Stimulated activated CD4-positive, alpha-beta T cell treated with anti-CD3 and anti-CD28 coated beads, Interleukin-1b, Interleukin-23, amount 100 ng/mL, for 48 hours (primary cell): ENCODE results near the gene ZNF408.

ENCODE experiments used
- DNase-seq: peaks from one replicate; pipeline ENCODE4 v3.0.0-alpha.2; 2020

Gene ZNF408

DNA sequence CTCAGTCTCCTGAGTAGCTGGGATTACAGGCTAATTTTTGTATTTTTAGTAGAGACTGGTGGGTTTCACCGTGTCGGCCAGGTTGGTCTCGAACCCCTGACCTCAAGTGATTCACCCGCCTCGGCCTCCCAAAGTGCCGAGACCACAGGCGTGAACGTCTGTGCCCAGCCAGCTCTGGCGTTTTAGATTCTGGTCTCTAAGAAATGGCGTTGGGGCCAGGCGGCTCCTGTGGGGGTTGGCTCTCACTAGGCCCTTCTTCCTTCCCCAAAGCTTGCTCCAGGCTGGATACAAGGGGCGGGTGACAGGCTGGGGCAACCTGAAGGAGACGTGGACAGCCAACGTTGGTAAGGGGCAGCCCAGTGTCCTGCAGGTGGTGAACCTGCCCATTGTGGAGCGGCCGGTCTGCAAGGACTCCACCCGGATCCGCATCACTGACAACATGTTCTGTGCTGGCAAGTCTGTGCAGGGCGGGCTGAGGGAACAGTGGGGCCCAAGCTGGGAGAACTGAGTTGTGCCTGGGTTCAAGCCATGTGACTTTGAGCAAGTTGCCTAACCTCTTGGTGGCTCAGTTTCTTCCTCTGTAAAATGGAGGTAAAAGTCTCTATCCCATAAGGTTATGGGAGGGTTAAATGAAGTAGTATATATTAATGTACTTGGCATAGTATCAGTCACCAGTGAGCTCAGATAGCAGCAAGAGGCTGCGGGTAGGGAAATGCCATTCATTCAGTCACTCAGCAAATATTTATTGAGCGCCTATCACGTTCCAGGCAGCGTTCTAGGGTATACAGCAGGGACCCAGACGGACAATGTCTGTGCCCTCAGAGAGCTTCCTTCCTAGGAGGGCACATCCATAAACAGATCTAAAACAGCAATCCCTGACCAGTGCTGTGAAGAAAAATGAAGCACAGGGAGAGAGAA, 28.5 kb downstream of the ZNF408 start:
- DNase-seq: no peak

DNA sequence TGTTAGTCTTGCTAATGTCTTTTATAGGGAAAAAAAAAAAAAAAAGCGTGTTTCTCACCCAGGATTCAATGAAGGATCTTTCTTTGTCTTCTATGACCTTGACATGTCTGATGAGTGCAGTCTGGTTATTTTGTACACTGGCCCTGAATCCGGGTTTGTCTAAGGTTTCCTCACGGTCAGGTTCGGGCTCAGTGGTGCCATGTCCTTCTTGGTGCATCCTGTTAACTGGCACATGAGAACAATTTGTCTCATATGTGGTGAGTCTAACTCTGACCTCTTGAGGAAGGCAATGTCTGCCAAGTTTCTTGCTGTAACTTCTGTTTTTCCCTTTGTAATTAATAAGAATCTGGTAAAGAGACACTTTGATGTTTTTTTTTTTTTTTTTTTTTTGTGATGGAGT, 30.7 kb downstream of the ZNF408 start:
- no peak for DNase-seq

DNA sequence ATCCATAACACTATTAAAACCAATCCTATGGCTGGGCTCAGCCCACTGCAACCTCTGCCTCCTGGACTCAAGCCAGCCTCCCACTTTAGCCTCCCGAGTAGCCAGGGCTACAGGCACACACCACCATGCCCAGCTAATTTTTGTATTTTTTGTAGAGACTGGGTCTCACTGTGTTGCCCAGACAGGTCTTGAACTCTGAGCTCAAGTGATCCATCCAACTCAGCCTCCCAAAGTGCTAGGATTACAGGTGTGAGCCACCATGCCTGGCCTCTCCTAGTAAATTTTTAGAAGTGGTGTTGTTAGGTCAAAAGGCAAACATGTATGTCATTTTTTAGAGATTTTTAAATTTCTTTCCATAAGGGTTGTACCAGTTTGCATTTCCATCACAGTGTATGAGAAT, 32.4 kb downstream of the ZNF408 start:
- no peak for DNase-seq

DNA sequence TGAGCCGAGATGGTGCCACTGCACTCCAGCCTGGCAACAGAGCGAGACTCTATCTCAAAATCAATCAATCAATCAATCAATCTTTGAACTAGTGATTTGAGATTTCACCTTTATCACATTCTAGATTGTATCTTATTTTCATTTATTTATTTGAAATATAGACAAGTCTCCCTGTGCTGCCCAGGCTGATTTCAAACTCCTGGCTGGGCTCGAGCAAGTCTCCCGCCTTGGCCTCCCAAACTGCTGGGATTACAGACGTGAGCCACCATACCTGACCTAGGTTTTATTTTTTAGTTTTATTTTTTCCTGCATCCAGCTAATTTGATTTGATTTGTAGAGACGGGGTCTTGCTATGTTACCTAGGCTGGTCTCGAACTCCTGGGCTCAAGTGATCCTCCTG, 35.3 kb downstream of the ZNF408 start:
- no peak for DNase-seq

DNA sequence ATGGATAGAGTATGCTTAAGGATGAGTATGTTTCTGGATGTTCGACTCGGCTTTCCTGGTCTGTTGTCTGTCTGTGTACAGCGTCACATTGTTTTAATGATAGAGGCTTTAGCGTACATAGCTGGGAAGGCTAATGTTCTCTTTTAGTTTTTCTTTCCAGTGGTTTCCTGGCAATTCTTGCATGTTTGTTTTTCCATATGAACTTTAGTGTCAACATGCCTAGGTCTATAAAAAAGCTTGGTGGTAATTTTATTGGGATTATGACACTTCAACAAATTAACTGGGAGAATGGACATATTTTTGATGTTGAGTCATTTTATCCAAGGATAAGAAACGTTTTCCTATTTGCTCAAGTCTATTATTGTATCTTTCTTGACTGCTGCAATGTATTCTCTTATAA, 35.8 kb downstream of the ZNF408 start:
- no peak for DNase-seq

DNA sequence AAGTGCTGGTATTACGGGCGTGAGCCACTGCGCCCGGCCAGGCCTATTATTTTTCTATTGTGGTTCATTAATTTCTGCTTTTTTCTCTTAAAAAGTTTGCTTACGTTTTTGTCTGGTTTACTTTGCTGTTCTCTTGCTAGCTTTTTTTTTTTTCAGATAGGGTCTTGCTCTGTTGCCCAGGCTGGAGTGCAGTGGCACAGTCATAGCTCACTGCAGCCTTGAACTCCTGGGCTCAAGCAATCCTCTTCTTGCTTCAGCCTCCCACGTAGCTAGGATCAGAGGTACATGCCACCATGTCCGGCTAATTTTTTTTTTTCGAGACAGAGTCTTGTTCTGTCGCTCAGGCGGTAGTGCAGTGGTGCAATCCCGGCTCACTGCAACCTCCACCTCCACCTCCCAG, 36.9 kb downstream of the ZNF408 start:
- DNase-seq: no peak

DNA sequence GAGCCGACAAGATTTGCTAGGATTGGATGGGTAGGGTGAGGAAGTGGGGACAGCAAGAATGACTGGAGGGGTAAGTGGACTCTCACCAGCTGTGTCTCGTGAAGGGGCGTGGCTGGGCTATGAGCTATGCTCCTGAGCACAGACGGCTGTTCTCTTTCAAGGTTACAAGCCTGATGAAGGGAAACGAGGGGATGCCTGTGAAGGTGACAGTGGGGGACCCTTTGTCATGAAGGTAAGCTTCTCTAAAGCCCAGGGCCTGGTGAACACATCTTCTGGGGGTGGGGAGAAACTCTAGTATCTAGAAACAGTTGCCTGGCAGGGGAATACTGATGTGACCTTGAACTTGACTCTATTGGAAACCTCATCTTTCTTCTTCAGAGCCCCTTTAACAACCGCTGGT, 38.1 kb downstream of the ZNF408 start:
- DNase-seq: no peak

DNA sequence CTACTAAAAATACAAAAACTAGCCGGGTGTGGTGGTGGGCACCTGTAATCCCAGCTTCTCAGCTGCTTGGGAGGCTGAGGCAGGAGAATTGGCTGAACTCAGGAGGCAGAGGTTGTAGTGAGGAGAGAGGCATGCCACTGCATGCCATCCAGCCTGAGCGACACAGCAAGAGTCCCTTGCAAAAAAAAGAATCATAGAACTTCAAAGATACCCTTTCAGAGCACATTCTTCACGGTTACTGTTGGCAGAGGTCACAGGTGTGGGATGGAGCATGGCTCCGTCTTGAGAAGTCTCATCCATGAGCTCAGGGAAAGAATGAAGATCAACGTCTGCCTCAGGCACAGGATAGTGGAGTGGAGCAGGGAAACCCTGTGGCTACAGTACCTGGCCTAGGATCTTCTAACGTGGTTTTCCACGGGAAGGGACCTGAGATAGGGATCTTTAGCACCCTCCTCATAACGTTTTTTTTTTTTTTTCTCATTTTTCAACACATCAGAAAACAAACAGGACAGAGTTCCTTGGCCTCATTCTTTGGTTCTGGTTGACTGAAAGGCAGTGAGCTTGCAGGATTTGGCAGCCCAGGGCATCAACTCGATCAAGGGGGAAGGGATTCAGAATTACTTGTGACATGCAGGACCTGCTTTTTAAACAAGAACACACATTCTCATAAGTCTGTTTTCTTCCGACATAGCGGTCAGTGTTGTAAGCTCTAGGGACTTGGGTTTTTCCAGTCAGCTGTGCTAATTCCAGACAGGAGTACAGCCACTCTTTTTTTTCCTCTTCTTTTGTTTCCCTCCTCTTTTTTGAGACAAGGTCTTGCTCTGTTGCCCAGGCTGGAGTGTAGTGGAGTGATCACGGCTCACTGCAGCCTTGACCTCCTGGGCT, 41.0 kb downstream of the ZNF408 start:
- no peak for DNase-seq

DNA sequence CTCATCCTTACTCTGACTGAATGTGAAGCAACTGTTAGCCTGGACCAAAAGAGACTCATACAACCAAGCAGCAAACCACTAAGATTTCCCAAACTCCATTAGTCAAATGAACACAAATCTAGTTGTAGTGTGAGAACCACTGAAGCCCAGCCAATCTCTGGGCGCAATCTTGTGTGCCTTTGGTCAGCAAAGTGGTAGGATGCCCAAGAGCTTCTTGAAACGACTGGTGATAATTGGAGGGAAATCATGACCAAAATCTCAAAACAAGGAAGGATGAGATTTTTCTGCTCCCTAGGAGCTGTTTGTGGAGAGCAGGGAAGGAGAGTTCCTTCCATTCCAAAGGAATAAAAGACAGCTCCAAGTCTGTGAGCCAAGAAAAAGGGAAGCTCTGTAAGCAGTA, 42.2 kb downstream of the ZNF408 start:
- no peak for DNase-seq

DNA sequence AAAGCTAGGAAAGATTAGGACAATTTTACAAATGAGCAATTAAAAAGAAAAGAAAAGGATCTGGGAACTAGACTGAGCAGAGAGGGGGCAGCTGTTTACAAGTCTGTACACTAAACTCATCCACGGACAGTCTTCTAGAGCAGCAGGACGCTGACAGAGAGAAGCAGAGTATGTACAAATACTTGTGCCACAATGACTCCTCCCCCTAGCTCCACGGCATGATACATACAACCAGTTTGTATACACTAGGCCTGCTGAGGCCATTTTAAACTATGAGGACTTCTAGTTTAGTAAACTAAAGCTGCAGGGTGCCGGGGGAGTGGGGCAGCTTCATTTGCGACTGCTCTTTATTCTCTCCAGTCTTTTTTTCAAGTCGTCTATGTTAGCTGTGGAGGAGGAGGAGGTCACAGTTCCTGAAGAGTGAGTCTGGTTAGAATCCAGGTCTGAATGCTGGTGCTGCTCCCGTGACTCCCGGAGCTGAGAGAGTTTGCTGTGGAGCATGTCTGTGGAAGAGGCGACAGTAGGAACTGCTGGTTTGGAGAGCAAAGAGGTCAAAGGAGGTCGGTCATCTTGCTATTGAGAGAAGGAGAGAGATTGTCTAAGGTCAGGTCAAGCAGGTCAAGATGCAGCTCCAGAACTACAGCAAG, 43.0 kb downstream of the ZNF408 start:
- DNase-seq: no peak

DNA sequence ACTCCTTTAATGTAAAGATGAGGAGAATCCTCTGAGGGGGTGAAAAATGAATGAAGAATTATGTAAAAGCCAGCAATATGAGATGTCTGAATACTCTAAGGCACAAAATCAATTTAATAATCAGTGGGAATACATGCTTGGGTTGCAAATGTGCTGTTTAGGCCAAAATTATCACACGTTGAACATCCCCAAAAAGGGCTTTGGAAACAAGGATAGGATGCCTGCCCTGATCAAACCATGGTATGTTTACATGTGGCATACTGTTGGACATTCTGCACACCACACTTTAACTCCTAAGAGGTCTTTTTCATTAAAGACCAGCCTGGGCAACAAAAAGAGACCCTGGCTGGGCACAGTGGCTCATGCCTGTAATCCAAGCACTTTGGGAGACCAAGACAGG, 44.5 kb downstream of the ZNF408 start:
- DNase-seq: no peak

DNA sequence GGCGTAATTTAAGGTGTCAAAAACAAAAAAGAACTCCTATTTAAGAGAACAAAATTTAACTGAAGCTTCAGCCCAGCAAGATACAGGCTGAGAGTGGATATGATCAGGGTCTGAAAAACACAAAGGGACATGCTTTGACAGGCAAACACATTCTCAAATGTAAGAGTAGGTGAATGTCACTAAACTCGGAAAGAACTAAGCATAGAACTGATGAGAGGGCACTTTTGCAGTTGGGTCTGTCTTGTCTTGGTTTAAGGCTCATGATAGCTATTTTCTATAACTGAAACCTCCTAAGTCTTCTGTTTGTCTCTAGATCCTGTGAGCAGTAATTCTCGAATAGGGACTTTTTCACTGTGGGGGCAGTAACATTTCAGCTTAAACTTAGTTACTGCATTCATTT, 45.2 kb downstream of the ZNF408 start:
- no peak for DNase-seq

DNA sequence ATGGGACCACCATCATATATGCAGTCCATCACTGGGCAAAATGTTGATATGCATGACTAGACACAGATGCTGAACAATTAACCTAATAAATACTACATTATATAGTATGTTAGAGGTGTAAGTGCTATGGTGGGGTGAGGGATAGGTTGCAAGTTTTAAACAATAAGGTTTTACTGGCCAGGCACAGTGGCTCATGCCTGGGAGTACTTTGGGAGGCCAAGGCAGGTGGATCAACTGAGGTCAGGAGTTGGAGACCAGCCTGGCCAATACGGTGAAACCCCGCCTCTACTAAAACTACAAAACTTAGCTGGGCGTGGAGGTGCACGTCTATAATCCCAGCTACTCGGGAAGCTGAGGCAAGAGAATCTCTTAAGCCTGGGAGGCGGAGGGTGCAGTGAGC, 46.3 kb downstream of the ZNF408 start:
- DNase-seq: no peak
